ENCODE measurements around the gene GSTA5. TPM values are rescaled to one million over a fixed set of nuclear protein-coding genes. Genes with fewer than 3 reads are reported as not detected.
"Not testable (repeated sequence)": the region's sequence is repeated elsewhere in the genome, so short reads cannot be mapped to it uniquely, and the experiment has no call there.

GSTA5 gene
- total and polyA plus RNA-seq, 7 donors = not detected

DNA sequence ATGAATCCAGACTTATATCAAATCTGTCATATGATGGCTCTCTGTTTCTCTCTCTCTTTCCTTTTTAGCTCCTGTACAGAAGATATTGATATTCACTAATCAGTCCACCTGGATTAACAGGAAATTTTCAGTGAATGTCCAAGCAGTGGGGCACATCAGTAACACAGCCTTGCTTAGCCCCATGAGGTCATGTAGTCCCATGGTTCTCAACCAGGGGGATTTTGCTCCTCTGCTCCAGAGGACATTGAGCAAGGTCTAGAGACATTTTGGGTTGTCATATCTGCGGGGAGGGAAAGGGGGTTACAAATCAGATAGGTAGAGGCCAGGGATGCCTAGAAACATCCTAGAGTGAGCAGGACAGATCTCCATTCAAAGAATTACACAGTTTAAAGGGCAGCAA, 37.8 kb downstream of the GSTA5 start:
- DNase-seq = no peak
- intact Hi-C loops (cut with DNase I) = no loop called here
- WGBS, 2 donors = 92 to 93% methylated on average over 1 of the region's 1 CpG
- Histone ChIP-seq H3K36me3 (no peaks in the 10 kb centered on the region), H3K4me3 (no peak overlapping the region), H3K27me3 (no peaks in the 10 kb centered on the region), H3K27ac (no peak overlapping the region), H3K9me3 (no peaks in the 10 kb centered on the region), H3K4me1 (no peaks in the 10 kb centered on the region)
- no peak for TF ChIP-seq EP300 (IDR thresholded peaks at IDR 0.05)
- TF ChIP-seq, protein P1, sequence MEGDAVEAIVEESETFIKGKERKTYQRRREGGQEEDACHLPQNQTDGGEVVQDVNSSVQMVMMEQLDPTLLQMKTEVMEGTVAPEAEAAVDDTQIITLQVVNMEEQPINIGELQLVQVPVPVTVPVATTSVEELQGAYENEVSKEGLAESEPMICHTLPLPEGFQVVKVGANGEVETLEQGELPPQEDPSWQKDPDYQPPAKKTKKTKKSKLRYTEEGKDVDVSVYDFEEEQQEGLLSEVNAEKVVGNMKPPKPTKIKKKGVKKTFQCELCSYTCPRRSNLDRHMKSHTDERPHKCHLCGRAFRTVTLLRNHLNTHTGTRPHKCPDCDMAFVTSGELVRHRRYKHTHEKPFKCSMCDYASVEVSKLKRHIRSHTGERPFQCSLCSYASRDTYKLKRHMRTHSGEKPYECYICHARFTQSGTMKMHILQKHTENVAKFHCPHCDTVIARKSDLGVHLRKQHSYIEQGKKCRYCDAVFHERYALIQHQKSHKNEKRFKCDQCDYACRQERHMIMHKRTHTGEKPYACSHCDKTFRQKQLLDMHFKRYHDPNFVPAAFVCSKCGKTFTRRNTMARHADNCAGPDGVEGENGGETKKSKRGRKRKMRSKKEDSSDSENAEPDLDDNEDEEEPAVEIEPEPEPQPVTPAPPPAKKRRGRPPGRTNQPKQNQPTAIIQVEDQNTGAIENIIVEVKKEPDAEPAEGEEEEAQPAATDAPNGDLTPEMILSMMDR (IDR thresholded peaks at IDR 0.05) = no peak
- no peak for TF ChIP-seq POLR2A (IDR thresholded peaks at IDR 0.05)
- TF ChIP-seq POLR2AphosphoS5 (IDR thresholded peaks at IDR 0.05) = no peak

DNA sequence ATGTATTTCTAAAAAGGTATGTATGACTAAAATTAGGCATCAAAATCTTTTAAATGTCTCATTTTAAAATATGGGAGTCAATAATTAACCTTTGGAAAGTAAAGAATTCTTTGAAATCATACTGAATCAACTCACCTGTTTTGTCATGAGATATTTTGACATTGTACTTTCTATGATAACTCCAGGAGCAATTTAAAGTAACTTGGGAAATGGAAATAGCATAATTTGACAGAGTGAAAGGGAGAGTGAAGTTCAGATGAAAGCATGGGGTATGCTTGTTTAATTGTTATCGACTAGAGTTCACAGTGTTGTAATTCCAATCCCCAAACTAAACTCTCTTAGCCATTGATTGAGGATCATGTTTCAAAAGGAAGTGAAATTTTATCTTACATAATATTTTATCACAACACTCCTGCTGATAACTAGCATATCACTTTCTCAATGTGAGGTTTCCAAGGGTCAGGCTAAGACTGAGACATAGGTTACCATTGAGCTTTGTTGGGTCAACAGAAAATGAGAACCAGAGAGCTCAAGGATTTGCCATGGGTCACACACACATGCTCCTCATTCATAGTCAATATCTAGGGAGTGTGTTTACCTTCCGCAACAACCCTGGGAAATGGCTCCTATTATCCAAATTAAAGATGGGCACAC, 39.3 kb downstream of the GSTA5 start:
- no peaks in the 10 kb centered on the region for H3K27me3 ChIP-seq
- H3K36me3 ChIP-seq = no peaks in the 10 kb centered on the region
- TF ChIP-seq POLR2AphosphoS5 (IDR thresholded peaks at IDR 0.05) (no peak), POLR2A (IDR thresholded peaks at IDR 0.05) (no peak), EP300 (IDR thresholded peaks at IDR 0.05) (no peak)
- TF ChIP-seq, protein P1 (IDR thresholded peaks at IDR 0.05) = no peak
- H3K4me1 ChIP-seq = no peaks in the 10 kb centered on the region
- WGBS, 2 donors = 66 to 84% methylated on average over 2 of the region's 2 CpGs
- H3K9me3 ChIP-seq = no peaks in the 10 kb centered on the region
- H3K27ac ChIP-seq = no peak overlapping the region
- no peak overlapping the region for H3K4me3 ChIP-seq
- no peak for DNase-seq
- intact Hi-C loops (cut with DNase I) = no loop called here

DNA sequence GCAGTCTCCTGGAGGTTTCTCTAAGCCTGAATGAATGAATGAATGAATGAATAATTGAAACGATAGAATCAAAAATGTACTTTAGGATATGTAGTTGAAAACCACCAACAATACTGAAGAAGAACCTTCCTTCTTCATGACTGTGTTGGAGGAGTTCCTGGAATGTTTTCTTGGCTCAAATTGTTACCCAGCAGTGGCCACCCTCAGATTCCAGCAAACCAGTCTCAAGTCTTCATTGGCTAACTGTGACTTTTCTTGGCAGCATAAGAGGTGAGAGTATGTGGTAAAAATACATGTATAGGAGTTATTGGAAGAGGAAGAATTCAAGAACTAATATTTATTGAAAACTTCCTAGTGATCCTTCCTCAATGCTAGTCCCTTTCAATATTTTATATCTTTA, 41.3 kb downstream of the GSTA5 start:
- 86 to 88% methylated on average over 1 of the region's 1 CpG for WGBS, 2 donors
- H3K4me1 ChIP-seq; H3K27ac ChIP-seq; intact Hi-C loops (cut with DNase I); H3K4me3 ChIP-seq; H3K9me3 ChIP-seq; H3K36me3 ChIP-seq; DNase-seq; H3K27me3 ChIP-seq: not testable (repeated sequence)

DNA sequence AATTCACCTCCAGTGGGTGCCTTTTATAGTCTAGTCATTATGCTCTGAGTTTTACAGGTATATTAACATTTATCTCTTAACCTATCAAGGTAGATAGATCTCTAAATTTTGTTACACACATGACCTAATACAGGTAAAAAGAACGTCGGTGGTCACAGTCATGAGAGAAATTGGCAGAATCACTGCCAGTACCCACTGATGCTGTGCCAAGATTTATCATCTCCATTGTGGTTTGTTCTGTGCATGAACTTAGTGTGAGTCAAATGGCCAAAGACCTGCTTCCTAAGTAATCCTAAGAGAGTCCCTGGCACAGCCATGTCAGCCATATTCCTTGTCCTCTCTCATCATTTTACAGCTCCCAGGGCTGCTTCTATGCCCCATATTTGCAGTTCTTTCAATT, 46.2 kb downstream of the GSTA5 start:
- H3K9me3 ChIP-seq; H3K4me1 ChIP-seq; H3K4me3 ChIP-seq; H3K27ac ChIP-seq; intact Hi-C loops (cut with DNase I); H3K27me3 ChIP-seq; DNase-seq; H3K36me3 ChIP-seq: not testable (repeated sequence)
- WGBS, 2 donors = 90 to 92% methylated on average over 2 of the region's 2 CpGs

DNA sequence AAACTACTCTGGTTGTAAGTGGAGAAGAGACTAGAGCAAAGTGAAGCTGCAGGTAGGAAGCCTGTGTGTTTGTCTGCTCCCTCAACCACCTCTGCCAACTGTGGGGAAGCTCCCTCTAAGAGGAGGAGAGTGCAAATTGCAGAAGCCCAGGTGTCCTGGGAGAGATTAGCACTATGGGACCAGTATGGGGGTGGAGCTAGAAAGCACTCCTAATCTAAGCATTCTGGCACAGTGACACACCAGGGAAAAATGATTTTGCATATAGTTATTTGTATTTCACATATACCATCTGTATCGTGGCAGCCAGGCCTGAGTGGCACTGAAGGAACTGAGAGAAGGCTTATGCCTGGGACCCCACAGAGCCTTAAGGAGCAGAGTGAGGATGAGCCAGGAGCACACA, 49.8 kb downstream of the GSTA5 start:
- DNase-seq = no peak
- Histone ChIP-seq H3K27me3 (no peaks in the 10 kb centered on the region), H3K4me3 (no peak overlapping the region), H3K4me1 (no peaks in the 10 kb centered on the region), H3K27ac (no peak overlapping the region), H3K36me3 (no peaks in the 10 kb centered on the region), H3K9me3 (peaks cover 0 to 3% (median 0%) of the 10 kb centered on the region in 4 donors)
- TF ChIP-seq, protein P1 (IDR thresholded peaks at IDR 0.05) = no peak
- TF ChIP-seq EP300 (IDR thresholded peaks at IDR 0.05) = no peak
- TF ChIP-seq POLR2A (IDR thresholded peaks at IDR 0.05) = no peak
- no peak for TF ChIP-seq POLR2AphosphoS5 (IDR thresholded peaks at IDR 0.05)
- intact Hi-C loops (cut with DNase I) = no loop called here
- 0% methylated on average over 1 of the region's 1 CpG for WGBS, 2 donors

DNA sequence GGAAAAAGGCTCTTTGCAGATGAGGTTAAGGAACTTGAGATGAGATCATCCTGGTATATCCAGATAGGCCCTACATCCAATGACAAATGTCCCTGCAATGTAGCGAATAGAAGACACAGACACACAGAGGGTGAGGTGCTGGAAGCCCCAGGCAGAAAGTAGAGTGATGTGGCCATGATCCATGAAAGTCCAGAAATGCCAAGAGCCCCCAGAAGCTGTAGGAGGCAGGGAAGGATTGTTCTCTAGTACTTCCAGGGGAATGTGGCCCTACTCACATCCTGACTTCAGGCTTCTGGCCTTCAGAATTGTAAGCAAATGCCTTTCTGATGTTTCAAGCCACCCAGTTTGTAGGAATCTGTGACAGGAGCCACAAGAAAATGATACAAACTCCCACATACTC, 51.0 kb downstream of the GSTA5 start:
- 91 to 92% methylated on average over 1 of the region's 1 CpG for WGBS, 2 donors
- H3K9me3 ChIP-seq; H3K4me3 ChIP-seq; DNase-seq; H3K27me3 ChIP-seq; H3K27ac ChIP-seq; H3K36me3 ChIP-seq; intact Hi-C loops (cut with DNase I); H3K4me1 ChIP-seq: not testable (repeated sequence)

Measured in sigmoid colon (tissue), 7 donors.